ACC112 (cell line): Measurements from ENCODE around the gene HNRNPU.

Experiments
- H2AFZ ChIP-seq: fragments of 200-600 bp; sonication (generic); one replicate; pipeline ENCODE4 v1.6.0; 2017; ENCODE audit warnings: antibody characterized with exemption, low read length; ENCODE audit not compliant: unreplicated experiment
- H3K27ac ChIP-seq: fragments of 200-600 bp; sonication (generic); 2 replicates; pipeline ENCODE4 v1.5.1; 2014; ENCODE audit warnings: low read depth, mild to moderate bottlenecking, antibody characterized with exemption, low read length, moderate library complexity
- H3K27me3 ChIP-seq: fragments of 200-600 bp; sonication (generic); 2 replicates; pipeline ENCODE4 v1.6.1; 2014; ENCODE audit warnings: mild to moderate bottlenecking, antibody characterized with exemption, low read length, moderate library complexity, mixed read lengths; ENCODE audit not compliant: insufficient read depth
- H3K36me3 ChIP-seq: fragments of 200-600 bp; sonication (generic); 2 replicates; pipeline ENCODE4 v1.6.1; 2016; ENCODE audit warnings: mild to moderate bottlenecking, antibody characterized with exemption, low read length, moderate library complexity, mixed read lengths; ENCODE audit not compliant: insufficient read depth
- H3K4me1 ChIP-seq: fragments of 200-600 bp; sonication (generic); one replicate; pipeline ENCODE4 v1.6.1; 2016; ENCODE audit warnings: low read length, mixed read lengths; ENCODE audit not compliant: insufficient read depth, unreplicated experiment, control insufficient read depth
- H3K4me3 ChIP-seq: fragments of 200-600 bp; sonication (generic); 2 replicates; pipeline ENCODE4 v1.5.1; 2014; ENCODE audit warnings: mild to moderate bottlenecking, low read depth, low read length
- H3K79me2 ChIP-seq: fragments of 200-600 bp; sonication (generic); one replicate; pipeline ENCODE4 v1.6.0; 2016; ENCODE audit warnings: low read length; ENCODE audit not compliant: control insufficient read depth, unreplicated experiment, insufficient read depth

Gene HNRNPU

GRCh38 chr1:244822878-244823277 lies 41.5 kb downstream of the HNRNPU start:
- Histone ChIP-seq H3K36me3 (no peaks in the 10 kb centered on the region), H3K4me3 (no peak overlapping the region), H3K27ac (no peak overlapping the region), H3K79me2 (no peaks in the 10 kb centered on the region), H2AFZ (no peak overlapping the region), H3K27me3 (no peaks in the 10 kb centered on the region), H3K4me1 (no peaks in the 10 kb centered on the region)

- H3K79me2 ChIP-seq: no peaks in the 10 kb centered on the region
- H2AFZ ChIP-seq: no peak overlapping the region
- no peaks in the 10 kb centered on the region for H3K36me3 ChIP-seq
Observed at GRCh38 chr1:244821134-244821533, 43.2 kb downstream of the HNRNPU start.

DNA sequence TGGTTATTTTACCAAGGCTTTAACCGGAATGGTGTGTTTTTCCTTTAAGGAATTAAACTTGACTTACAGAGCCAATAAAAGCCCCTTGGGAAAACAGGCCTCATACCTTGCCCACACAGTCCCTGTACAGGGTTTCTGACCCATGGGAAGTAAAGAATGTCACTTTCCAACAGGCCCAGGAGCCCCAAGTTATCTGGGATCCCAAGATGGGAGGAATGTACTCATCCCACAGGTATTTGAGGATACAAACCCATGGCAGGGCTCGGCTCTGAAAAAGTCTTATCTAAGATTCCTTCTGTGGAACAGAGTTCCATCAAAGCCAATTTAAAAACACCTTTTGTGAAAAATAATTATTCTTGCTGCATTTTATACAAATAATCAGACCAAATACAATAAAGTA lies 44.2 kb downstream of the HNRNPU start:
- Histone ChIP-seq H2AFZ (no peak overlapping the region), H3K4me3 (no peak overlapping the region), H3K36me3 (no peaks in the 10 kb centered on the region), H3K4me1 (no peaks in the 10 kb centered on the region), H3K27ac (no peak overlapping the region), H3K27me3 (no peaks in the 10 kb centered on the region), H3K79me2 (no peaks in the 10 kb centered on the region)

More at GRCh38 chr1:244821134-244821533, 43.2 kb downstream of the HNRNPU start:
- no peaks in the 10 kb centered on the region for H3K27me3 ChIP-seq
- no peaks in the 10 kb centered on the region for H3K4me1 ChIP-seq
- no peak overlapping the region for H3K4me3 ChIP-seq
- no peak overlapping the region for H3K27ac ChIP-seq

- Histone ChIP-seq H3K36me3 (no peaks in the 10 kb centered on the region), H3K4me1 (no peaks in the 10 kb centered on the region), H3K79me2 (no peaks in the 10 kb centered on the region), H3K27me3 (no peaks in the 10 kb centered on the region), H3K27ac (no peak overlapping the region), H2AFZ (no peak overlapping the region), H3K4me3 (no peak overlapping the region)
Observed at GRCh38 chr1:244817415-244817894, 46.9 kb downstream of the HNRNPU start.

- H2AFZ ChIP-seq: no peak overlapping the region
- H3K36me3 ChIP-seq: no peaks in the 10 kb centered on the region
- H3K27ac ChIP-seq: no peak overlapping the region
- no peaks in the 10 kb centered on the region for H3K27me3 ChIP-seq
- H3K79me2 ChIP-seq: no peaks in the 10 kb centered on the region
- H3K4me1 ChIP-seq: no peaks in the 10 kb centered on the region
- no peak overlapping the region for H3K4me3 ChIP-seq
Observed at GRCh38 chr1:244815600-244816099, 48.7 kb downstream of the HNRNPU start.

DNA sequence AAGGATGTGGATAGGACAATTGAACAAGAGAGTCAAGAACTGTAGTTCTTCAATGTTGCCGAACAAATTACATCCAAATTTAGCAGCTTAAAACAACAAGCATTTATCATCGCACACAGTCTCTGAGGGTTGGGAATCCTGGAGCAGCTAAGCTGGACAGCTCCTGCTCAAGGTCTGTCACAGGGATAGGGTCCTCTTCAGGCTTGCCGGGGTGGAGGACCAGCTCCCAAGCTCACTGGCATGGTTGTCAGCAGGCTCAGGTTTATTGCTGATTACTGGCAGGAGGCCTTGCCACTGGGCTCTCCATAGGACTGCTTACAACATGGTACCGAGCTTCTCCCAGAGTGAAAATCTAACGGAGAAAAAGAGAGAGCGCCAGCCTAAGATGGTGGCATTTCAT lies 51.0 kb downstream of the HNRNPU start:
- H2AFZ ChIP-seq: no peak overlapping the region
- H3K36me3 ChIP-seq: no peaks in the 10 kb centered on the region
- H3K4me1 ChIP-seq: no peaks in the 10 kb centered on the region
- no peak overlapping the region for H3K4me3 ChIP-seq
- no peak overlapping the region for H3K27ac ChIP-seq
- no peaks in the 10 kb centered on the region for H3K79me2 ChIP-seq
- no peaks in the 10 kb centered on the region for H3K27me3 ChIP-seq

- Histone ChIP-seq H3K36me3 (no peaks in the 10 kb centered on the region), H3K79me2 (no peaks in the 10 kb centered on the region), H2AFZ (no peak overlapping the region), H3K4me1 (no peaks in the 10 kb centered on the region), H3K4me3 (no peak overlapping the region), H3K27me3 (no peaks in the 10 kb centered on the region), H3K27ac (no peak overlapping the region)
Observed at GRCh38 chr1:244810221-244810620, 54.1 kb downstream of the HNRNPU start.

GRCh38 chr1:244807138-244807537 lies 57.2 kb downstream of the HNRNPU start:
- no peaks in the 10 kb centered on the region for H3K36me3 ChIP-seq
- no peak overlapping the region for H2AFZ ChIP-seq
- no peaks in the 10 kb centered on the region for H3K27me3 ChIP-seq
- no peaks in the 10 kb centered on the region for H3K79me2 ChIP-seq
- no peak overlapping the region for H3K27ac ChIP-seq
- no peak overlapping the region for H3K4me3 ChIP-seq
- H3K4me1 ChIP-seq: no peaks in the 10 kb centered on the region

GRCh38 chr1:244804841-244805240 lies 59.5 kb downstream of the HNRNPU start:
- no peaks in the 10 kb centered on the region for H3K36me3 ChIP-seq
- H3K79me2 ChIP-seq: no peaks in the 10 kb centered on the region
- H2AFZ ChIP-seq: no peak overlapping the region
- H3K4me3 ChIP-seq: no peak overlapping the region
- no peaks in the 10 kb centered on the region for H3K27me3 ChIP-seq
- H3K27ac ChIP-seq: no peak overlapping the region
- H3K4me1 ChIP-seq: no peaks in the 10 kb centered on the region

DNA sequence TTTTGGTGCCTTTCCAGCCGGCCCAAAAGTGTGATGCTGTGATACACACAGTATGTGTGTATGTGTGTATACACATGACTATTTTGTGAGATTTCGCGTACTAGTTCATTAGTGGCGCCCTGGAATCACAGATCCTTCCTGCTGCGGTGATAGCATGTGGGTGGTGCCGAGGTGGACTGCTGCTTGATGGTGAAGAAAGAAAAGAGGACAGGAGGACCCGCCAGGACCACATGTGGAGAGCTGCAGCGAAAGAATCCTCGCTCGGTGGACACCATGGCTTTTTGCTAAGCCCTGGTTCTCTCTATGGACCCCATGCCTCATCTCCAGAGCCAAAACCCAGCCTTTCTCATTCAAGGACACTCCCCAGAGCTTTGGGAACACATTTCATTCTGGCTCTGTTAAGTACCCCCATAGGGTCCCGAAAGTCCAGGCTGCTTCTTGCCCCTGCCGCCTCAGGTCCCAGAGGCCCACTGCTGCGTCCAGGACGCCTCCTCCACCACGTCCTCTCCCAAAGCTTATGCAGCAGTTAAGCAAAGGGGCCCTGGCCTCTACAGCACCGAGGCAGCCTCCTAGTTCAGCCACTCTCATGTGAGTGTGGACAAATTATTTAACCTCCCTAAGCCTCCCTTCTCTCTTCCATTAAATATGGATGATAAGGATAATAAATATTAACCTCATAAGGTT lies 61.6 kb downstream of the HNRNPU start:
- Histone ChIP-seq H3K27me3 (no peaks in the 10 kb centered on the region), H3K36me3 (no peaks in the 10 kb centered on the region), H3K4me1 (no peaks in the 10 kb centered on the region), H3K79me2 (no peaks in the 10 kb centered on the region), H3K4me3 (no peak overlapping the region), H3K27ac (no peak overlapping the region), H2AFZ (no peak overlapping the region)

DNA sequence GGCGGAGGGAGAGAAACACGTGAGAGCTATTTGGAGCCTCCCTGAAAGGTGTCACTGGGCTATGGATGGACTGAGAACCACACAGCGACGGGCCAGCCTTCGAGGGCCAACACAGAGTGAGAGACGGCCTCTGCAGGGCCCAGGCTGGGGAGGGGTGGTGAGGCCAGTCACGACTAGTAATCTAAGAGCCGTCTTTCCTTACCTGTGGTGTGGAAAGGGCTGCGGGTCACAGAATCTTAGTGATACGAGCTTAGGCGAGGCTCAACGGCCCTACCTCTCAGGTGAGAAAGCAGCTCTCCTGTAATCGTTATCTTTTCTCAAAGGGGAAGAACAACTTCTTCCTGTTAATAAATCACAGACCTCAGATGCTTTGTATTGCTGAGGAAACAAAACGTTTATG lies 62.3 kb downstream of the HNRNPU start:
- no peaks in the 10 kb centered on the region for H3K27me3 ChIP-seq
- H3K4me1 ChIP-seq: no peaks in the 10 kb centered on the region
- no peak overlapping the region for H3K4me3 ChIP-seq
- H2AFZ ChIP-seq: no peak overlapping the region
- no peaks in the 10 kb centered on the region for H3K36me3 ChIP-seq
- no peak overlapping the region for H3K27ac ChIP-seq
- H3K79me2 ChIP-seq: no peaks in the 10 kb centered on the region
